Breast epithelium (tissue), 3 donors: ENCODE results near the gene TVP23A.

Experiments used
- CTCF ChIP-seq, 3 donors: fragments of 450-650 bp; IDR thresholded peaks; one replicate each; pipeline ENCODE4 v1.5.1; 2016 to 2017; ENCODE audit warnings: antibody characterized with exemption in 3 of 3, mild to moderate bottlenecking in 3 of 3, moderate library complexity in 3 of 3
- POLR2A ChIP-seq: fragments of 450-650 bp; IDR thresholded peaks from one replicate; pipeline ENCODE4 v1.6.1; 2016; ENCODE audit warnings: antibody characterized with exemption, mild to moderate bottlenecking, moderate library complexity
- POLR2AphosphoS5 ChIP-seq, 3 donors: sonication (generic); formaldehyde crosslinking; IDR thresholded peaks; one replicate each; pipeline ENCODE4 v1.6.1; 2017; ENCODE audit warnings: antibody characterized with exemption in 3 of 3

GRCh38 chr16:10740000-10740844 is 78.4 kb downstream of the TVP23A start:
- TF ChIP-seq POLR2AphosphoS5 (IDR thresholded peaks at IDR 0.05) (no peak), CTCF (IDR thresholded peaks at IDR 0.05) (no peak), POLR2A (no peak)
